ENCODE measurements around the gene FAF1.
A peak's percentile ranks its signal among the peaks of the same experiment; 100 is the strongest.

FAF1 gene

GRCh38 chr1:50471967-50472366, 488.1 kb downstream of the FAF1 start:
- DNase-seq, result no peak

GRCh38 chr1:50462964-50463363, 497.1 kb downstream of the FAF1 start:
- no peak for DNase-seq

- DNase-seq, result no peak
Measured at GRCh38 chr1:50458507-50458906, 501.6 kb downstream of the FAF1 start.

- no peak for DNase-seq
Measured at GRCh38 chr1:50454911-50455310, 505.2 kb downstream of the FAF1 start.

GRCh38 chr1:50453266-50453665, 506.8 kb downstream of the FAF1 start:
- no peak for DNase-seq

DNA sequence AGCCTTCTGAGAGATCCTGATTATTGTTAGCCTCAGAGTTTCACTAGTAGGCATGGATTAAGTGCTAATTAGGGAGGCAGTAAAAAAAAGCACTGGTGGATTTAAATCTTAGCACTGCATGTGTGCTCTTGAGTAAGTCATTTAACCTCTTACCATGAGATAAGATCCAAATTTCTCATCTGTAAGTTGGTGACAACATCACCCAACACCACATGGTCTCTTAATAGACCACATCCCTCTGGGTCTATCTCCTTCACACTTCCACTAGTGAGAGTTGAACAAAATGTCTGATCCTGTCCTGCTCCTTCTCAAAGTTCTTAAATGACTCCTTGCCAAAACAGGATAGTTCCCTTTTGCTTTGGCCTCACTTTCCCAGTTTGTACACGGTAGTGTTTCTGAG, 507.4 kb downstream of the FAF1 start:
- DNase-seq, result no peak

DNA sequence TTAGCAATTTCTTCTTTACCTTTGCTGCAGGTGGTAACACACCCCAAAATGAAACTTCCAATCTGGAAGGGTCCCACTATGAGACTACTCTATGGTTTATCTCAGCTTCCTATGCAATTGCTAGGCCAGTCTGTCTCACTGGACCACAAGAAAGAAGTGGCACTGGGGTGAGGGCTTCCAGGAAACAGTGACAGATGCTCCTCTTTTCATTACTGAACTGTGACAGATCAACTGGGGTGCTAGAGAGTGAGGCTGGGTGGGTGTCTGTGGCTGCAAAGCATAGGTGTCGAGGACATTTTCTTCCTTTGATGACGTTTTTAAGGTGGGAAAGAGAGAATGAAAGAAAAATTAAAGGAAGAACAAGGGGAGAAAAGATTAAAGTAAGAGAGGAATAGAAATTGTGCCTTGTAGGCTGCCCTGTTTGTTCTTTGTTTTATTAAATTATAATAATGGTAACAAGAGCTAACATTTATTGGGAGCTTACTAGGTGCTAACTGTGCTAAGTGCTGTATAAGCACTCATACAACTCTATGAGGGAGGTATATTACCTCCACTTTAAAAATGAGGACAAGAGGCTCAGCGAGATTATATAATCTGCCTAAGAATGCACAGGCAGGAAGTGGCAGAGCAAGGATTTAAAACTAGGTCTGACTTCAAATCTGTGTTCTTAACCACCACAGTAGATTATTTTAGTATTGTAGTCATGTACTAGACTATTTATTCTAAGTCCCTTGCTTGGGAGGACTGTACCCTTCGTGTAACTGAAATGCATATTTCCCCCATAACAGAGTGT, 509.0 kb downstream of the FAF1 start:
- no peak for DNase-seq

- DNase-seq, result no peak
Measured at GRCh38 chr1:50447961-50448360, 512.1 kb downstream of the FAF1 start.

DNA sequence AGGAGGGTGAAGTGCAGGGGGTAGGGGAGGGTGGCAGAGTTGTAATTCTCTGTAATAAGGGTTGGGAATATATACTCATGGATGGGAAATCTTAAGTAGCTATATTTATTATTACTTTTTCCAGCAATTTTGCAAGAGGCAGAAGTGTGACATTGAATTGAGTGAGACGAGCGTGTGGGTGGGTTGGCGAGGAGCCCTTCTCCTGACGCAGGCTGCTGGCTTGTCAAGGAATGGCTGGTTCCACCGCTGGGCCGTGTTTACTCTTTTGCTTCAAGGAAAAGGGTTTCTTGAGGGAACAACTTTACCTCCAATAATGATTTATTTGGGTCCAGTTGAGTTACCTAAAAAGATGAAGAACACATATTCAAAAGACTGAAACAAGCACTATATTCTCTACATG, 518.9 kb downstream of the FAF1 start:
- DNase-seq, result no peak

DNA sequence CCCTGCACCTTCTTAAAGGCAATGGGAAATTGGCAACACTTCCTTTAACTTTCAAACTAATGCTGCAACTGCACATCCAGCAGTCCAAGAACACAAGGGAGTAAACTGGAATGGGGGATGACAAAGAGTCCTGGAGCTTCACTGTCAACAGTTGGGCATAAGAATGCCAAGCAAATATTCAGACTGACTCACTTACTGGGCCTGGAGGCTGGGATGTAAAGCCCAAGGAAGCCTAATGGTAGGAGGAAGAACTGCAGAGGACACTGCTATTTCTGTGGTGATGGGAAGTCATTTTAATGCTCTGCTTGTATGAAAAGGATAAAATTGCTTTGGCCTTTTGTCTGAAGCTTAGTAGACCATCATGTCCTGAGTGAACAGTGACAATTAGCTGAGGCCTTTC, 521.1 kb downstream of the FAF1 start:
- no peak for DNase-seq

- no peak for DNase-seq
Measured at GRCh38 chr1:50436489-50436888, 523.6 kb downstream of the FAF1 start.

- no peak for DNase-seq
Measured at GRCh38 chr1:50430010-50430405, 530.1 kb downstream of the FAF1 start.

DNA sequence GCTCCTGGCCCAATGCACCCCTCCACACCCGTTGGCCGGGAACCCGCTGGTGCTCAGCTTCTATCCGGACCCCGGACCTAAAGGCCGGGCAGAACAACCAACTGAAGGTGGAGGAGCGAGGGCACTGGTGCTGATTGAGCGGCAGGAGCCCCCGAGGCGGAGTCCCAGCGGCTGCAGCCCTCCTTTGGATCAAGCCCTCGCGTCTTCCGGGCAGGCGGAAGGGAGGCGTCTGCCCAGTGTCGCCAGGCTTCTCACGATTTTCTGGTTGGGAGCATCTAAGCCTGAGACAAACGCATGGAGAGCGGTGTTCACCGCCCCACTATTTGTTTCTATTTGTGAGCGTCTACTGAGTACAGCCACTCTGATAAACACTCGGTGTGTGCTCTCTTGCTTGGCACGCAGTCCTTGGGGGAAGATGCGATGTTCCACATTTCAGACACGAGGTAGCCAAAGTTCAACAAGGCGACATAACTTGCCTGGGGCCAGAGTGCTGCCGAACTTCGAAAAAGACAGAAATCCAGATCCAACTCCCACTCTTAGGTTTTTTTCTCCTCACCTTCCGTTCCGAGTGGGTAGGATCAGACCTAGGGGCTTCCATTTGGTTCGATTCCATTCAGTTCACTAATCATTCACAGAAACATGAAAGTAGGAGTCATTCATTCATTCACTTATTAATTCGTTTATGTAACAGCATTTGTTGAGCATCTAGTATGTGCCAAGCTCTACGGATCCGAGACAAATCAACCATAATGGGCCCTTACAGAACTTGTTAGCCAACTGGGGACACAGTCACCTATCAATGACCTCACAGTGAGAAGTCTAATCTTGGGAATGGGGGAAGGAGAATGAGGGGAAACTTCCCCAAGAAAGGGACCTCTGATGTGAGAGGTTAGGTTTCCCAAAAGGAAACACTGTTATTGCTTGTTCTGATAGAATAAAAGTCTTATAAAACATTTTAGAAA, 532.0 kb downstream of the FAF1 start:
- DNase-seq, result no peak

- DNase-seq, result no peak
Measured at GRCh38 chr1:50427086-50427817, 532.8 kb downstream of the FAF1 start.

GRCh38 chr1:50426702-50427085, 533.4 kb downstream of the FAF1 start:
- DNase-seq, result no peak

- no peak for DNase-seq
Measured at GRCh38 chr1:50426108-50426700, 533.9 kb downstream of the FAF1 start.

DNA sequence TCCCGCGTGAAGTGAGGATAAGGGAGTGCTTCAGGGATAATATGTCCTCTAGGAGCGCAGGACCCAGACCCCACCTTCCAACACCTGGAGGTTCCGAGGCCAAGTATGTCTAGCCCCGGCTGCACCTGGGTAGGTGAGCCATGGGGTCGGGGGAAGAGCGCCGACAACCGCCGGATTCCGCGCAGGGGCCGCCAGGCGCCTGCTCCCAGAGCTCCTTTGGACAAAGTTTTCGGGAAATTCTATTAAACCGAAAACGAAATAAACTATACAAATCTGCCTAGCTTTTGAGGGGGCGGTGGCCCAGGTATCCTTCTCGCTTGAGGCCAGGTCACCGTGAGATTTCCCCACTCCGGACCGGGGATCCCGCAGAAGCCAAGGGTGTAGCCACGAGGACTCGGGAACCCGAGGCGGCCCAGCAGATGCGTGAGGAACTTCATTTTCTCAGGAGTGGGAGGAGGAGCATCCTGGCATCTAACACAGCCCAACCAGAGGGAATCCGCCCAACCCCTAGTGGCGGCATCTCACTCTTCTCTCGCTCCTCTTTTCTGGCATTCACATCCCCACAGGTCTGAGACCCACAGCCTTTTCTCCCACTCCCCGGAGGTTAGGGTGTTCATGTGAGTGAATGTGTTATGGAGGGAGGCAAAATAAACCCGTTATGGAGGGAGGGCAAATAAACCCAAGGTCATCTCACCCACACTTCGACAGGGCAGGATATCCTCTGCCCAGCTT, 534.5 kb downstream of the FAF1 start:
- no peak for DNase-seq

DNA sequence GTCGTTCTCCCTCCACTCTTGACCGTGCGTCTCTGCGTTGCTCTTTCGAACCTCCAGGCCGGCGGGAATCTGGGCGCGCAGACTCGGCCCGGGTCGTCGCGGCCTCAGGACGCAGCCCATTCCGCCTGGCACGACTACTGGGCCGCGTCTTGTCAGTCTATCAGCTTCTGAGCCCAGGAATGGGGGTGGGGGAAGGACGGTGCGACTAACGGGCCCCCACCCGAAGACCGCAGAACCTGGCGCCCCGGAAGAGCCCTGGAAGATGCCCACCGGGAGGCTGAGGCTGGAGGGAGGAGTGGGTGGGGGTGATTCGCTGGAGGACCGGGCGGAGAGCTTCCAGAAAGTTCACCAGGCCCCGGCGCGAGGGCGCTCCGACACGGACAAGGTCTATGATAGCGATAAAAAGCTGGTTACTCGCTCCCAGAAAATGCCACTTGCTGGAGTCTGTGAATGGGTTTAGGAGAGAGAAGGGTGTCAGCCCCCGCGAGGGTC, 535.1 kb downstream of the FAF1 start:
- DNase-seq, result no peak

DNA sequence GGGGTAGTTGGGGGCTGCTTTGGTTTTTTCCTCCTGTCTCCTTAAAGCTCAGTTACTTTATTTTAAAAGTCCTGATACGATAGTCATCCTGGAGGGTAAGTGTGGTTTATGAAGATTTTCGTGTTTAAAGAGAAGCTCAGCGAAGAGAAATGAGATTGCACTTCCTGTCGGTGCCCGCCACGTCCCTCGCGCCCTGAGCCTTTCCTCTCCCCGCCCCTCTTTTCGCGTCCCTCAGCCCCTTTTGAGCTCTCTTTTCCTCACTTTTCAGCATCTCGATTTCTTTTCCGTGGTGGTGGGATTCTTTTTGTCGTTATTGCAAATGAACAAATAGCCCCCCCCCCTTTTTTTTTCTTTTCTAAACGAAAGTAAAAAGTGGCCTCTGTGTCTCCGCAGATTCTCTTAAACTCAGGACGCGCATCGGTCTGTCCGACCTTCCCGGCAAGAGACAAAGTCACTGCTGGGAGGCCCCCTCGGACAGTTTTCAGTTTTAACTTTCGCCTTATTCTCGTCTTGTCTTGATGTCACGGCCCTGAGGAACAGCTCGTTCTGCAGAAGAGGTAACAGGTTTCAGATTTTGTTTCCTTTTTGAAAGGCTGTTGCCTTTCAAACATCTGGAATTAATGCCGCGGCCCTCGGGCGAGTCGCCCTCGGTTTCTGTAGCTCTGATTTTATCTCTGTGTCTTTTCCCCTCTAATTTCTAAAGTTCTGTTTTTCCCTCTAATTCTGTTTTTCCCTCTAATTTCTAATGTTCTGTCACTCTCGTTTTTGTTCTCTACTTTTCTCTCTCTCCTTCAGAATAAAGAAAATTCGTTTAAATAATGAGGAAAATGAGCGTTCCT, 535.8 kb downstream of the FAF1 start:
- DNase-seq, result peak; percentile 35

GRCh38 chr1:50423670-50424000, 536.4 kb downstream of the FAF1 start:
- peak; percentile 23 for DNase-seq
